ENCODE data around the gene ANXA1. TPM values are rescaled to one million over a fixed set of nuclear protein-coding genes. Genes with fewer than 3 reads are reported as not detected.

The ANXA1 gene
- total RNA-seq, 3 donors from 2014 or later: 12.8 to 69.3 (median 53.1) TPM

GRCh38 chr9:73133022-73133651 lies 18.5 kb upstream of the ANXA1 start:
- Histone ChIP-seq H3K9me3 (no peaks in the 10 kb centered on the region), H3K4me3 (no peak overlapping the region), H3K36me3 (ENCODE audit: low read depth) (no peaks in the 10 kb centered on the region), H3K4me1 (ENCODE audit: low read depth) (no peaks in the 10 kb centered on the region)
- intact Hi-C loops (cut with DNase I, micrococcal nuclease): no loop called here
- ATAC-seq (no peak), DNase-seq (no peak)
- no peak for TF ChIP-seq CTCF (IDR thresholded peaks at IDR 0.05)

DNA sequence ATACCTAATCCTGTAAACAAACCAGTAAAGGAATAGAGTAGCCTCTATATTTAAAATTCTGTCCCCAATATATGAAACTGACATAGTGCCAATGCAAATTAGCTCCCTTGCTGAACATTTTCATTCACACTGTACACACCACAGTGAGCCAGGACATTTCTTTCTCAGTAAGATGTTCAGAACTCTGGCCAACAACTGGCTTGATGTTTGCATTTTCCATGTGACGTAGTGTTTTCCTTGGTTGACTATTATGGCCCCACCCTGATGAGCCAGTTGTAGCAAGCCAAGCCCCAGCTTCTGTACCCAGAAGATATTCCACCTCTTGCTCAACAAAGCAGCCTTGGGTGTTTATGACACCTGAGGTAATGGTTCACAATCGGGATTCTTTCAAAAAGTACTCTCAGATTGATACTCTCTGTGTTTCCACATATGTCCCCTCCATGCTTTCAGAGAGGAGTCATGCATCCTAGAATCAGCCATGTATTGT lies 17.7 kb upstream of the ANXA1 start:
- TF ChIP-seq CTCF (IDR thresholded peaks at IDR 0.05): no peak
- H3K4me3 ChIP-seq: no peak overlapping the region
- no peaks in the 10 kb centered on the region for H3K9me3 ChIP-seq
- no peaks in the 10 kb centered on the region for H3K4me1 ChIP-seq (ENCODE audit: low read depth)
- DNase-seq (no peak), ATAC-seq (peak; percentile 77)
- no peaks in the 10 kb centered on the region for H3K36me3 ChIP-seq (ENCODE audit: low read depth)
- intact Hi-C loops (cut with DNase I, micrococcal nuclease): no loop called here

DNA sequence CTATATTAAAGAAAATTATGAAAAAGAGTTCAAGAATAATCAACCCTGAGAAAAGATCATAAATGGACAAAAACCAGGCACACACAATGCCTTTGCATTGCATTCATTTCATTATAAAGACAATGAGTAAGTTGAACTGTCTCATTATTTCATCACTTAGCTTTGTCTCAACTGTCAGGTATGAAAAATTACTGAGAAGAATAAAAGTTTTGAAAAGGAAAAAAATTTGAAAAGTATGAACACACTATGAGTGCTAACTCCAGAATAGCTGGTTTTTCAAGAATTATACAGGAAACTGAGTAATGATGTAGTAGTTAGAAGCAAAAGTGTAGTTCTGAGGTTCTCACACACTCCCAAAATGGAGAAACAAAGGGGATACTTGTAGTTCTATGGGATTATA lies 16.3 kb upstream of the ANXA1 start:
- ATAC-seq (no peak), DNase-seq (no peak)
- H3K36me3 ChIP-seq (ENCODE audit: low read depth): no peaks in the 10 kb centered on the region
- intact Hi-C loops (cut with DNase I, micrococcal nuclease): no loop called here
- TF ChIP-seq CTCF (IDR thresholded peaks at IDR 0.05): no peak
- no peaks in the 10 kb centered on the region for H3K9me3 ChIP-seq
- H3K4me3 ChIP-seq: no peak overlapping the region
- no peaks in the 10 kb centered on the region for H3K4me1 ChIP-seq (ENCODE audit: low read depth)

DNA sequence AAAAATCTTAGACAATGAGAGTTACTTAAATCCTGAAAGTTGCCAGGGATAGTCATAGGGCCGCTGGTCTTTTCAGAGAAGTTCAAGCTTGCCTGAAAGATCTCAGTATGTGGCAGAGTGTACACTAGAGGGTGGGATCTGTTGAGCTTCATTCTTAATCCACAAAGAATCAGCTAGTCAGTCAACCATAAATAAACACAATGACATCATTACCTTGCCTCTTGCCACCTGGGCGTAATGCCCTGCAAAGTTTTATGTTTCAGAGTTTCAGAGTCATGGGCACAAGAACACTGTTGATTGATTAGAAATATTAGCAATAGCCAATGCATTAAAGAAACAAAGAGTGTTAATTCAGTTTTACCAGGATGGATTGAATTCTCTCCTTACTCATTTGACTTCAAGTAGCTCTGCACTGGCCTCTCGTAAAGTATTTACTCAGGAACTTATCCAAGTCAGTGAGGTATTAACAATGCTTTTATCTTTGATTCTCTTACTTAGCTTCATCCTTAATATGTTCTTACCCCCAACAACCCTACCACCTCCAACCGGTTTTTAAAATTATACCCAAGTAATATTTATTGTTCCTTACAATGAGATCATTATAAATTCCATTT lies 14.3 kb upstream of the ANXA1 start:
- no peaks in the 10 kb centered on the region for H3K9me3 ChIP-seq
- DNase-seq (no peak), ATAC-seq (no peak)
- no peaks in the 10 kb centered on the region for H3K36me3 ChIP-seq (ENCODE audit: low read depth)
- H3K4me3 ChIP-seq: no peak overlapping the region
- no peaks in the 10 kb centered on the region for H3K4me1 ChIP-seq (ENCODE audit: low read depth)
- no peak for TF ChIP-seq CTCF (IDR thresholded peaks at IDR 0.05)
- intact Hi-C loops (cut with DNase I, micrococcal nuclease): no loop called here

DNA sequence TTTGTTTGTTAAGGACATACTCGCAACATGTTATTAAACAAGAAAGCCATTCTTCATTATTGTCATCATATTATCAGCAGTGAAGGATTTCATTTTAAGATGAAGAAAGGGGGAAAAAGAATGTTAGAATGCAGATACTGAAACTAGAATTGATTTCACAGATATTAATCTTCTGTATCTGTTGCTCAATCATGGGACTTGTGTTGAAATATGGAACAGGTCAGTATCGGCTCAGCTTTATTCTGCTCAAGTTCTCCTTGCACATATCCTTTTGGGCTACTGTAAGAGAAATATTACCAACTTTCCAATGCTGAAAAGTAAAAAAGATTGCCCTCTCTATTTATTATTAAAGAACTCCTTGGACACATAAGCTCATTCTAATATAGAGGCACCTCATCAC lies 13.8 kb upstream of the ANXA1 start:
- Histone ChIP-seq H3K4me1 (ENCODE audit: low read depth) (no peaks in the 10 kb centered on the region), H3K4me3 (no peak overlapping the region), H3K36me3 (ENCODE audit: low read depth) (no peaks in the 10 kb centered on the region), H3K9me3 (no peaks in the 10 kb centered on the region)
- ATAC-seq (no peak), DNase-seq (no peak)
- TF ChIP-seq CTCF (IDR thresholded peaks at IDR 0.05): no peak
- intact Hi-C loops (cut with DNase I, micrococcal nuclease): no loop called here
